ENCODE data around the gene CYP4F8.

The CYP4F8 gene

DNA sequence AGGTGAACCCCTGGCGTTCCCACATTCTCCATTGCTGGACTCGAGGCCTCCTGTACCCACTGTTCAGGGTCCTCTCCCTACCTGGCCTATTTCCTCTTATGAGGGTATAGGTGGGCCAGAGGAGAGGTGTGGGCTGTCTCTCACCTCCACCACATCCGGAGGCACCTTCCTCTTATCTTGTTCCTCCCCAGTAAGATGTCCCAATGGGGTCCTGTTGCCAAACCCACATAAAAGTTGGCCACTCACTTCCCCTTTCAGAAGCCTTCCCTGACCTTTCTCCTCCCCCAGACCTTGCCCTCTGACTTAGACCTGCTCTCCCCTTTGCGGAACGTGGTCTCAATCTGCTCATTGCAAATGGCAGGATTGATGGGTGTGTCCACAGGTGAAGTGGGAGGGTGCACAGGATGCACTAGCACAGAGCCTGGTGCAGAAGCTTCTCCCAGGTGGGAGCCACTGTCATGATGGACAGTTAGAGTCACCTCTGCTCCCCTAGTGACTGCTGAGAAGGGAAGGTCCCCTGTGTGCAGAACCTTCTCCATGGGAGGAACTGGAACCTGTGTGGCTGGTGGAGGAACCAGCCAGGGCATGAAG is 27.0 kb downstream of the CYP4F8 start:
- Histone ChIP-seq H3K4me1 (ENCODE audit: control insufficient read depth, insufficient read depth, low read depth, low read length) (no peaks in the 10 kb centered on the region), H3K18ac (ENCODE audit: low read depth in 1 of 2, low read length in 2 of 2) (no peak overlapping the region), H3K4ac (ENCODE audit: low read depth in 1 of 2, low read length in 2 of 2) (no peak overlapping the region), H3K36me3 (ENCODE audit: control insufficient read depth in 1 of 2, insufficient read depth in 2 of 2, low read depth in 1 of 2, low read length in 2 of 2) (no peaks in the 10 kb centered on the region), H3K4me3 (ENCODE audit: insufficient read depth in 1 of 2, low read depth in 1 of 2, low read length in 2 of 2) (no peak overlapping the region), H3K79me1 (replicated peaks; ENCODE audit: low read length, poor library complexity, severe bottlenecking) (no peaks in the 10 kb centered on the region), H3K23ac (ENCODE audit: low read length in 2 of 2) (no peak overlapping the region), H4K8ac (ENCODE audit: low read length) (no peak overlapping the region), H3K9ac (ENCODE audit: low read length) (no peak overlapping the region), H3K4me2 (ENCODE audit: low read length, poor library complexity, severe bottlenecking) (no peak overlapping the region), H4K91ac (ENCODE audit: low read length) (no peak overlapping the region), H2BK15ac (ENCODE audit: low read depth, poor library complexity, severe bottlenecking) (no peak overlapping the region), H2AFZ (ENCODE audit: low read depth, low read length) (no peak overlapping the region), H2BK5ac (ENCODE audit: low read depth, low read length, poor library complexity, severe bottlenecking) (no peak overlapping the region), H3K9me3 (ENCODE audit: control insufficient read depth, low read length) (no peaks in the 10 kb centered on the region), H3K14ac (ENCODE audit: low read length in 2 of 2) (no peak overlapping the region), H2AK5ac (ENCODE audit: low read length, severe bottlenecking) (no peak overlapping the region), H3K27me3 (ENCODE audit: control insufficient read depth in 1 of 2, insufficient read depth in 1 of 2, low read length in 2 of 2) (no peaks in the 10 kb centered on the region), H3K27ac (ENCODE audit: low read length, poor library complexity, severe bottlenecking) (no peak overlapping the region), H2BK120ac (ENCODE audit: low read depth, low read length) (no peak overlapping the region), H2BK12ac (ENCODE audit: low read length in 2 of 2) (no peak overlapping the region)
- no peak for DNase-seq
- 78% methylated on average over 4 of the region's 5 CpGs for WGBS

DNA sequence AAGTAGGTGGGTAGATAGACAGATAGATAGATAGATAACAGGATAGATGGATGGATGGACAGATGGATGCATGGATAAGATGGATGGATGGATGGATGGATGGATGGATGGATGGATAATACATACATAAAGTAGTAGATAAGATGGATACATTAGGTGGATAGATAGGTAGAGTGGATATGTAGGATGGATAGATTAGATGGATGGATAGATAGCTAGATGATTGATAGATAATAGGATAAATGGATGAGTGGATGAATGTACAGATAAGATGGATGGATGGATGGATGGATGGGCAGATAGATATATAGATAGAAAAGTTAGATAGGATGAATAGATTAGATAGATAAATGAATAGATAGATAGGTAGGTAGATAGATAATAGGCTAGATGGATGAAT is 27.8 kb downstream of the CYP4F8 start:
- H3K9me3 ChIP-seq (ENCODE audit: control insufficient read depth, low read length) = no peaks in the 10 kb centered on the region
- no peak overlapping the region for H2BK120ac ChIP-seq (ENCODE audit: low read depth, low read length)
- no peak overlapping the region for H3K18ac ChIP-seq (ENCODE audit: low read depth in 1 of 2, low read length in 2 of 2)
- no peak overlapping the region for H2AFZ ChIP-seq (ENCODE audit: low read depth, low read length)
- H3K23ac ChIP-seq (ENCODE audit: low read length in 2 of 2) = no peak overlapping the region
- H3K27ac ChIP-seq (ENCODE audit: low read length, poor library complexity, severe bottlenecking) = no peak overlapping the region
- H2BK5ac ChIP-seq (ENCODE audit: low read depth, low read length, poor library complexity, severe bottlenecking) = no peak overlapping the region
- no peak overlapping the region for H3K4me3 ChIP-seq (ENCODE audit: insufficient read depth in 1 of 2, low read depth in 1 of 2, low read length in 2 of 2)
- H2BK15ac ChIP-seq (ENCODE audit: low read depth, poor library complexity, severe bottlenecking) = no peak overlapping the region
- no peak overlapping the region for H3K9ac ChIP-seq (ENCODE audit: low read length)
- no peaks in the 10 kb centered on the region for H3K36me3 ChIP-seq (ENCODE audit: control insufficient read depth in 1 of 2, insufficient read depth in 2 of 2, low read depth in 1 of 2, low read length in 2 of 2)
- H2AK5ac ChIP-seq (ENCODE audit: low read length, severe bottlenecking) = no peak overlapping the region
- H3K79me1 ChIP-seq (replicated peaks; ENCODE audit: low read length, poor library complexity, severe bottlenecking) = no peaks in the 10 kb centered on the region
- H4K91ac ChIP-seq (ENCODE audit: low read length) = no peak overlapping the region
- H3K14ac ChIP-seq (ENCODE audit: low read length in 2 of 2) = no peak overlapping the region
- H3K4me2 ChIP-seq (ENCODE audit: low read length, poor library complexity, severe bottlenecking) = no peak overlapping the region
- no peaks in the 10 kb centered on the region for H3K27me3 ChIP-seq (ENCODE audit: control insufficient read depth in 1 of 2, insufficient read depth in 1 of 2, low read length in 2 of 2)
- no peak overlapping the region for H2BK12ac ChIP-seq (ENCODE audit: low read length in 2 of 2)
- H3K4ac ChIP-seq (ENCODE audit: low read depth in 1 of 2, low read length in 2 of 2) = no peak overlapping the region
- no peaks in the 10 kb centered on the region for H3K4me1 ChIP-seq (ENCODE audit: control insufficient read depth, insufficient read depth, low read depth, low read length)
- no peak overlapping the region for H4K8ac ChIP-seq (ENCODE audit: low read length)
- no peak for DNase-seq

DNA sequence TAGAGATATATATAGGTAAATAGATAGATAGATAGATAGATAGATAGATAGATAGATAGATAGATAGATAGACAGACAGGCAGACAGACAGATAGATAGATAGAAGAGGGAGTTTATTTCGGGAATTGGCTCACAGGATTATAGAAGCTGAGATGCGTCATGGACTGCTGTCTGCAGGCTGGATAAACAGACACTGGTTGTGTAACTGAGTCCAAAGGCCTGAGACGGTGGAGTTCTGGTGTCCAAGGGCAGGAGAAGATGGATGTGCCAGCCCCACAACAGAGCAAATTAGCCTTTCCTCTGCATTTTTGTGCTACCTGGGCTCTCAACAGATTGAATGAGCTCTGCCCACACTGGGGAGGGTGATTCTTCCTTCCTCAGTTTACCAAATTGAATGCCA is 28.4 kb downstream of the CYP4F8 start:
- no peaks in the 10 kb centered on the region for H3K4me1 ChIP-seq (ENCODE audit: control insufficient read depth, insufficient read depth, low read depth, low read length)
- H3K27ac ChIP-seq (ENCODE audit: low read length, poor library complexity, severe bottlenecking) = no peak overlapping the region
- H3K4ac ChIP-seq (ENCODE audit: low read depth in 1 of 2, low read length in 2 of 2) = no peak overlapping the region
- H2AK5ac ChIP-seq (ENCODE audit: low read length, severe bottlenecking) = no peak overlapping the region
- no peak for DNase-seq
- no peak overlapping the region for H3K14ac ChIP-seq (ENCODE audit: low read length in 2 of 2)
- no peak overlapping the region for H3K18ac ChIP-seq (ENCODE audit: low read depth in 1 of 2, low read length in 2 of 2)
- no peaks in the 10 kb centered on the region for H3K27me3 ChIP-seq (ENCODE audit: control insufficient read depth in 1 of 2, insufficient read depth in 1 of 2, low read length in 2 of 2)
- no peak overlapping the region for H2BK15ac ChIP-seq (ENCODE audit: low read depth, poor library complexity, severe bottlenecking)
- no peaks in the 10 kb centered on the region for H3K9me3 ChIP-seq (ENCODE audit: control insufficient read depth, low read length)
- no peak overlapping the region for H3K9ac ChIP-seq (ENCODE audit: low read length)
- no peak overlapping the region for H2BK120ac ChIP-seq (ENCODE audit: low read depth, low read length)
- H2BK5ac ChIP-seq (ENCODE audit: low read depth, low read length, poor library complexity, severe bottlenecking) = no peak overlapping the region
- H2BK12ac ChIP-seq (ENCODE audit: low read length in 2 of 2) = no peak overlapping the region
- H3K4me2 ChIP-seq (ENCODE audit: low read length, poor library complexity, severe bottlenecking) = no peak overlapping the region
- H2AFZ ChIP-seq (ENCODE audit: low read depth, low read length) = no peak overlapping the region
- H3K23ac ChIP-seq (ENCODE audit: low read length in 2 of 2) = no peak overlapping the region
- H3K4me3 ChIP-seq (ENCODE audit: insufficient read depth in 1 of 2, low read depth in 1 of 2, low read length in 2 of 2) = no peak overlapping the region
- H4K8ac ChIP-seq (ENCODE audit: low read length) = no peak overlapping the region
- no peak overlapping the region for H4K91ac ChIP-seq (ENCODE audit: low read length)
- no peaks in the 10 kb centered on the region for H3K79me1 ChIP-seq (replicated peaks; ENCODE audit: low read length, poor library complexity, severe bottlenecking)
- H3K36me3 ChIP-seq (ENCODE audit: control insufficient read depth in 1 of 2, insufficient read depth in 2 of 2, low read depth in 1 of 2, low read length in 2 of 2) = no peaks in the 10 kb centered on the region
- 63% methylated on average over 3 of the region's 3 CpGs for WGBS

DNA sequence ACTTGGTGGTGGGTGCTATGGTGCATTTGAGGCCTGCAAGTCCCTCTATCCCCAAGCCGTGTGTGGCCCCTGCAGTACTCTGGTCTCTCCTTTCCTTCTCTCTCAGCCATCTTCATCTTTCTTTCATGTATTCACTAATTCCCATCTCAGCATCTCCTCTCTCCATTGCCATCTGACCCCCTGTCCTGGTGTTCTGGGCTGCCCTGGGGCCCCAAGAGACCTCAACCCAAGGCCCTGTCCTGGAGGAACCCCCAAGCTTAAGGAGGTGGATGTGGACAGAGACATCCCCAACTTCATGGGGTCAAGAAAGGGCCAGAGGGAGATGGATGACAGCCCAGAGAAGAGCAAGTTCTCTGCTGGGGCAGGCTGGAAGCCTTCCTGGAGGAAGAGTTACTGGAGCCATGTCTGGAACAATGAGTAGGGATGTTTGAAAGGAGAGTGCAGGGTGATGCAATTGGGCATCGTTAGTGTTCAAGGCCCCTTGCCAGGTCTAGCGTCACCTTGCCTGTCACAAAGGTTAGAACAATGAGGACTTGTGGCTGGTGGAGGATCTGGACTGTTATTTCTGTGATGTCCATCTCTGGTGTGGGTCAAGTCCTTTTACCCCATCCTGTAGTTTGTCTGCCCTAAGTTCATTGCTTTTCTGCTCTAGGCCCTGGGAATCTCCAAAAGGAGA is 29.2 kb downstream of the CYP4F8 start:
- Histone ChIP-seq H2AFZ (ENCODE audit: low read depth, low read length) (no peak overlapping the region), H3K27ac (ENCODE audit: low read length, poor library complexity, severe bottlenecking) (no peak overlapping the region), H3K4me1 (ENCODE audit: control insufficient read depth, insufficient read depth, low read depth, low read length) (no peaks in the 10 kb centered on the region), H3K9me3 (ENCODE audit: control insufficient read depth, low read length) (no peaks in the 10 kb centered on the region), H2BK15ac (ENCODE audit: low read depth, poor library complexity, severe bottlenecking) (no peak overlapping the region), H3K27me3 (ENCODE audit: control insufficient read depth in 1 of 2, insufficient read depth in 1 of 2, low read length in 2 of 2) (no peaks in the 10 kb centered on the region), H3K4me2 (ENCODE audit: low read length, poor library complexity, severe bottlenecking) (no peak overlapping the region), H2BK120ac (ENCODE audit: low read depth, low read length) (no peak overlapping the region), H3K18ac (ENCODE audit: low read depth in 1 of 2, low read length in 2 of 2) (no peak overlapping the region), H4K91ac (ENCODE audit: low read length) (no peak overlapping the region), H2BK12ac (ENCODE audit: low read length in 2 of 2) (no peak overlapping the region), H3K14ac (ENCODE audit: low read length in 2 of 2) (no peak overlapping the region), H3K36me3 (ENCODE audit: control insufficient read depth in 1 of 2, insufficient read depth in 2 of 2, low read depth in 1 of 2, low read length in 2 of 2) (no peaks in the 10 kb centered on the region), H2AK5ac (ENCODE audit: low read length, severe bottlenecking) (no peak overlapping the region), H2BK5ac (ENCODE audit: low read depth, low read length, poor library complexity, severe bottlenecking) (no peak overlapping the region), H3K9ac (ENCODE audit: low read length) (no peak overlapping the region), H3K79me1 (replicated peaks; ENCODE audit: low read length, poor library complexity, severe bottlenecking) (no peaks in the 10 kb centered on the region), H3K23ac (ENCODE audit: low read length in 2 of 2) (no peak overlapping the region), H3K4me3 (ENCODE audit: insufficient read depth in 1 of 2, low read depth in 1 of 2, low read length in 2 of 2) (no peak overlapping the region), H3K4ac (ENCODE audit: low read depth in 1 of 2, low read length in 2 of 2) (no peak overlapping the region), H4K8ac (ENCODE audit: low read length) (no peak overlapping the region)
- WGBS = 40% methylated on average over 3 of the region's 3 CpGs
- no peak for DNase-seq

Measured in mesenchymal stem cell (in vitro differentiated cells and primary cell).